NCI-H1105 treated with DMSO at 0.1 percent for 48 hours (cell line): ENCODE measurements around the gene DOCK2.
"Not testable (repeated sequence)": the region's sequence is repeated elsewhere in the genome, so short reads cannot be mapped to it uniquely, and the experiment has no call there.

Source experiments
- DNase-seq: peaks from one replicate; lab custom pipeline; 2025; lab: John Stamatoyannopoulos, UW

The DOCK2 gene

GRCh38 chr5:169719360-169720314, 82.6 kb downstream of the DOCK2 start:
- DNase-seq = no peak

GRCh38 chr5:169721771-169722170, 84.7 kb downstream of the DOCK2 start:
- no peak for DNase-seq

- DNase-seq = no peak
These were observed 86.2 kb downstream of the DOCK2 start for GRCh38 chr5:169723103-169723831.

- DNase-seq = no peak
These were observed 87.4 kb downstream of the DOCK2 start for GRCh38 chr5:169724303-169725087.

- not testable (repeated sequence) for DNase-seq
These were observed 88.6 kb downstream of the DOCK2 start for GRCh38 chr5:169725665-169726064.

- no peak for DNase-seq
These were observed 91.3 kb downstream of the DOCK2 start for GRCh38 chr5:169728418-169728817.

- no peak for DNase-seq
These were observed 94.1 kb downstream of the DOCK2 start for GRCh38 chr5:169731221-169731620.

- DNase-seq = no peak
These were observed 95.8 kb downstream of the DOCK2 start for GRCh38 chr5:169732841-169733240.

- DNase-seq = no peak
These were observed 98.8 kb downstream of the DOCK2 start for GRCh38 chr5:169735913-169736312.

- DNase-seq = no peak
These were observed 99.6 kb downstream of the DOCK2 start for GRCh38 chr5:169736653-169737052.

- DNase-seq = no peak
These were observed 103.4 kb downstream of the DOCK2 start for GRCh38 chr5:169740435-169740834.

- no peak for DNase-seq
These were observed 105.8 kb downstream of the DOCK2 start for GRCh38 chr5:169742771-169743296.

GRCh38 chr5:169744336-169744735, 107.3 kb downstream of the DOCK2 start:
- no peak for DNase-seq

- DNase-seq = no peak
These were observed 108.5 kb downstream of the DOCK2 start for GRCh38 chr5:169745441-169746146.

- no peak for DNase-seq
These were observed 109.1 kb downstream of the DOCK2 start for GRCh38 chr5:169746147-169746694.

- no peak for DNase-seq
These were observed 111.1 kb downstream of the DOCK2 start for GRCh38 chr5:169748174-169748573.

GRCh38 chr5:169749295-169749694, 112.2 kb downstream of the DOCK2 start:
- DNase-seq = no peak

- DNase-seq = no peak
These were observed 114.4 kb downstream of the DOCK2 start for GRCh38 chr5:169751490-169751889.

- not testable (repeated sequence) for DNase-seq
These were observed 115.5 kb downstream of the DOCK2 start for GRCh38 chr5:169752566-169752965.

- DNase-seq = no peak
These were observed 116.7 kb downstream of the DOCK2 start for GRCh38 chr5:169753795-169754194.

GRCh38 chr5:169754737-169755136, 117.7 kb downstream of the DOCK2 start:
- no peak for DNase-seq
